NCI-H2107 (cell line): ENCODE results near the gene EBF3.

ENCODE experiments used
- DNase-seq: peaks from one replicate; lab custom pipeline; 2025; lab: John Stamatoyannopoulos, UW

The EBF3 gene

GRCh38 chr10:129836253-129836652, 127.8 kb downstream of the EBF3 start:
- no peak for DNase-seq

DNA sequence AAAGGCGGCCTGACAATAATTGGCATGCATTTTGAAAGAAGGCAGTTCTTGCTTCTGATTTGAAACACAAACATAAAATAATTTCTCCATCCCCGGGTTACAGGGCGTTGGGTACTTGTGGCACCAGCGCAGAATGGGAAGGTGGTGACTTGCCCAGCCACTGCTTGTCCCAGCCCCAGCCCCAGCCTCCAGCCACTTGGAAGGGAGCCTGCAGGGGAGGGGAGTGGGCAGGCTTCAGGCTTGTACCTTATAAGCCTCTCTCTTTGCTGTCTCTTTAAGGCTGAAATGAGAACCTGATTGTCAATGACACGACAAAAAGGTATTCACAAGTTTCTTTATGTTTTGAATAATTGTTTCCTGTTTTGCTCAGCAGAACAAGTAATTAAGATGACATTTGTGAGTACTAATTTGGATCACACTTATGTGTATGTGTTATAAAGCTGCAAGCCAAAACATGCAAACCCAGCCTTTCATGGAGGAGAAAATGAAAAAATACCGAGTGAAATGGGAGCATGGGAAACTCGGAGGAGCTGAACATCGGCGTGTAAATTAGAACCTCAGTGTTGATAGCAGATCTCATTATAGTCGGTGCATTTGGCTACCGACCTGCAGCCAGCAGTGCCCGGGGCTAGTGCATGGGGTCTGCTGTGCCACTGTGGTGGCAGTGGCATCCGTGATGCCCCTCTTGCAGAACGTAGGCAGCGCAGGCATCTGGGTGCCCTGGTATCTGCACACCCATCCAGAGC, 129.9 kb downstream of the EBF3 start:
- DNase-seq = no peak

DNA sequence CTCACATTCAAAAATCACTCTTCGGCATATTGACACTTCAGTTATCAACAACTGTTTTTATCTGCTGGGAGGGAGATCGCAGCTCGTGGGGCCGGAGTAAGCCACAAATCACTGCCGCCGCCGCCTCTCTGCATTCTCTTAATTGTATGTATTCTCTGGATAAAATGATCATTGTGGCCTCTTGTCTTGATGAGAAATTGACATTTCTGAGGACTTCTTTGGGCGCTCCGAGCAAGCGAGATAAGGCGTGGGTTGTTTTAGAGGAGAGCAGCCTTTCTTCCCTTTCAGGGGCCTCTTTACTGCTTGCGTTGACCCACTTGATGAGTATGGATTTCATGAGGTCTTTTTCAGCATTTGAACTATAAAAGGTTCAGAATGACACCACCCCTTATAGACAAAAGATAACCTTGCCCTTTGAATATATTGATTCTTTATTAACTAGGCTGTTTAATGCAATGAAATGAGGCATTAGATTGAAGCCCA, 130.6 kb downstream of the EBF3 start:
- no peak for DNase-seq

- no peak for DNase-seq
These were observed 131.3 kb downstream of the EBF3 start for GRCh38 chr10:129832573-129833467.

DNA sequence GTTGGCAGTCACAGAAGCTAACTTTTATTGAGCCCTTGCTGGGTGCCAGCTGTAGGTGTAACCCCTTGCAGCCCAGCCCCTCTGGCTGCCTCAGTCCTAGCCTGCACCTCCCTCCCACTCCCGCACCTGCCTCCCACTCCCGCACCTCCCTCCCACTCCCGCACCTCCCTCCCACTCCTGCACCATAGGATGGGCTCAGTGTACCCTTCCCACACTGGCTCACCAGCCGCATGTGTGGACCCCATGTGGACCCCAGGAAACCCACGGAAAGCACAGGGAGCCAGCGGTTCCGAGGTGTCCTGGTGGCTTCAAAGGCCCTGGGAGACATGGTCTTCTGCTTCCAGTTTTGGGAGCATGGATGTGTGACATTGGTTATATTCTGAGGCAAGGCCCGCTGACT, 132.9 kb downstream of the EBF3 start:
- DNase-seq = no peak

DNA sequence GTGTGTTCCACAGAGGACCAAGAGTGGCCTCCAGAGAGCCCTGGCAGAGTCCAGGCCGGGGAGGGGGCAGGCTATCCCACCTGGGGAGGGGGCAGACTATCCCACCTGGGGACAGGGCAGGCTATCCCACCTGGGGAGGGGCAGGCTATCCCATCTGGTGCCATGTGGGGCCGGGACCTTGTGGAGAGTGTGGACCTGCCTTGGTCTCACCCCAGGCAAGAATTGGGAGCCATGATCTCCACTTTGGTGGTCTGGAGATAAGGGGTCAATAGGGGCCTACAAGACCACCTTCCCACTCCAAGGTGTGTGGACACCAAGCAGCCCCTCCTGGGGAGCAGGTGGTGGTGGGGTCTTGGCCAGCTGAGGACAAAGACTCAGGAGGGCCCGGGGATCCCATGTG, 138.2 kb downstream of the EBF3 start:
- DNase-seq = no peak

DNA sequence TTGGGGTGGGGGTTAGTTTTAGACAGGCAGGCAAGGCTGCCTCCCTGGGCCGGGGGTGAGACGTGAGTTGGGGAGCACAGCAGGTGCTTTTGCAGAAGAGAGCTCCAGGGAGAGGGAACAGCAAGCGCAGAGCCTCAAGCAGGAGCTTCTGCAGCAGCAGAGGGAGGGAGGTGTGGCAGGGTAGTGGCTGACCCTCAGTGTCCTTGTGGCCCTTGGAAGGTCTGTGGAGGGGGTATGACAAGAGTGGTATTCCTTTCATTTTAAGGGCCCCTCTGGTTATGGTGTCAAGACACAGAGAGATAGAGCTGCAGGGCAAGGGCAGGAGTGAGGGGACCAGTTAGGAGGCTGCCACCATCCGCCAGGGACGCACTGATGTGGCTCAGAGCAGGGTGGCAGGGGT, 138.9 kb downstream of the EBF3 start:
- DNase-seq = no peak

DNA sequence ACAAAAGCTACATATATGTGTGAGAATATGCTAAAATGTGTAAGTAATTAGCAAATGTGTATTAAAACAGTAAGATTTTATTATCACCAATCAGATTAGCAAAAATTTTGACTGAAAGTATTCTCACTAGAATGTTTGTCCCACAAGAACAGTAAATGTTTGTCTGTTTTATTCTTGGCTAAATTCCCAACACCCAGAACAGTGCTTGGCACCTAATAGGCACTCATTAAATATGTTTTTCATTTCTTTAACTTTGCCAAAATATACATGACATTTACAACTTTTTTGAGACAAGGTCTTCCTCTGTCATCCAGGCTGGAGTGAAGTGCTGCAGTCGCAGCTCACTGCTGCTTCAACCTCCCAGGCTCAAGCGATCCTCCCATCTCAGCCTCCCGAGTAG, 143.6 kb downstream of the EBF3 start:
- no peak for DNase-seq

GRCh38 chr10:129816656-129817045, 147.4 kb downstream of the EBF3 start:
- no peak for DNase-seq

DNA sequence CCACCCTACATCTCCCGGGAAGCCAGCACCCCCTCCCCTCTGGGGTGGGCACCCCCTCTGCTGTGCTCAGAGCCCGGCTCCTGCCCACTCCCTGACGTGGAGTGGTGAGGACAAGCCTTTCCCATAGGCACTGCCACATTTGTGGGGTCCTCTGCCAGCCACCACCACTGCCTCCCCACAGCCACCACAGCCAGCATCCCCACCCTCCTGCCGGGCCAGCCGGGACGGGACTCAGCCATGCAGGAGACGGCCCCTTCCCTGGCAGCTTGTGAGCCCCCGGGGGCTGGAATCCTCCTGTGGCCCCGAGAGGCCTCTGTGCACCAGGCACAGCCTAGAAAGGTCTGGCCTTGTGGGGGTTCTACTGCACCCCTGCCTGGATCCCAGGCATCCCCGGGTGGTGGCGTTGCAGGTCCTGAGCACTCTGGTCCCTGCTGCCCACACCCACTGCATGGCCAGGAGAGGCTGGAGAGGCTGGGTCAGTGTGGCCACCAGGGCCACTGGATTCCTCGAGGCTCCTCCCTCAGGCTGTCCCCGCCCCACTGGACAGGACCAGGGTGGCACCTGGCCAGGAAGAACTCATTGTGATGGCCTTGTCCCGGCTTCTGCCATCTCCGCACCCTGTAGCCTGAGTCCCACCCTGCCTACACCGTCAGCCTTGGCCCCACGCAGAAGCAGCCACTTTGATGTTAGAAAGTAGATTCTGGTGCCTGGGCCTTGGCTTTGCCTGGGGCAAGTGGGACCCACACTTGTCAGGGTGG, 148.0 kb downstream of the EBF3 start:
- DNase-seq = no peak

DNA sequence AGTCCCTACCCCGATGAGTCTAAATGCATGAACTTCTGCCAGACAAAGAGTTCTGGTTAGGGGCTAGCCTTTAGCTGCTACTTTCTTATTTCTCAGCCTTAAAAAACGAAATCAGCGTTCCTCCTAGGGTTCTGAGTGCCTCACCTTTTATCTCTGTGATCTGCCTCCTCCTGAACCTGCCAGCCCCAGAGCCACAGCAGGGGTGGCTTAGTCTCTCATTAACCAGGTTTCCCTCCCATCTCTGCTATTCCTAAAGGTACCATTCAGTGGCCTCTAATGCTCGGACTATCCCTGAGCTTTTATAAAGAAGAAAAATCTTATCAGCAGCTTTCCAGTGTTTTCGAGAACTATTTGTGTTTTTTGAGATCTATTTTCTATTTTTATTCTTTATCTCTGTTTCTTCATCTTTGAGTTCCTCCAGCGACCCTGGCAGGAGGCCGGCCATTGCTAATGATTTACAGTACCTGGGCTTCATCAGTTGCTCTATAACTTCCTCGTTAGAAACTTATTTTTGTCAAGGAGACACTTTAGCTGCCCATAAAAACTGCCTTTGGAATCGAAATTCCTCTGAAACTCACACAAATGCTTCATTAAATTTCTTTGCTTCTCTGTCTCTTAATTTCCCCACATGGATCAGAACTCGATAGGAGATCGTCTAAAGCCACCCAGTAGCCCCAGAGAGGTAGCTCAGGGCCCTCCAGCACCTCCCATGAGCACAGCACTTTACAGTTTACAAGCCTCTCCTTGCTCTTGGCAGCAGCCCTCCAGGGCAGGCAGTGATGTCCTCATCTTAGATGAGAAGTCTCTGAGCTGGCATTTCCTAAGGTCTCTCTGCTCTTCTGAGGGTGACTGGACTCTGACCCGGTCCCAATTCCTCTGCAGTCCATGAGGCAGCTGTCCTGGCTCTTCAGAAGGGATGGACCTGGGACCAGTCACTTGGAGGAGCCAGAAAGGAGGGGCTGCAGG, 149.1 kb downstream of the EBF3 start:
- DNase-seq = no peak

DNA sequence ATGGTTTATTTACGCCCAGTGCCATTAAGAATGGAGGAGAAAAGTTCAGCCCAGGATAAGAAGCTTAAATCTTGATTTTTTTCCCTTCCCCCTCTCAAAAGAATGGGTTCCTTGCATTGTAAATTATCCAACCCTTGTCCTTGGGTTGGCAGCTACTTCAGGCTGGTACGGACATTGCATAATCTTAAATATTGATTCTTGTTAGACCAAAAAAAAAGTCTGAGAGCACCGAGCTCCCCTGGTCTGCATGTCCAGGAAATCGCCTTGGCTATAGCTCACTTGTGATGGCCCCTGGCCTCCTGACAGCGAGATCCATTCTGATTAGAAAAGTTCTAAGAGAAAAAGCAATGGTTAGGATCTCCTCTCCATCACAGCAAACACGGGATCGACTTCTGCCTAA, 151.7 kb downstream of the EBF3 start:
- no peak for DNase-seq

- DNase-seq = no peak
These were observed 152.9 kb downstream of the EBF3 start for GRCh38 chr10:129811208-129811607.

- no peak for DNase-seq
These were observed 154.2 kb downstream of the EBF3 start for GRCh38 chr10:129809841-129810240.

- DNase-seq = no peak
These were observed 154.6 kb downstream of the EBF3 start for GRCh38 chr10:129809431-129809830.

GRCh38 chr10:129808092-129808983, 155.7 kb downstream of the EBF3 start:
- DNase-seq = no peak

DNA sequence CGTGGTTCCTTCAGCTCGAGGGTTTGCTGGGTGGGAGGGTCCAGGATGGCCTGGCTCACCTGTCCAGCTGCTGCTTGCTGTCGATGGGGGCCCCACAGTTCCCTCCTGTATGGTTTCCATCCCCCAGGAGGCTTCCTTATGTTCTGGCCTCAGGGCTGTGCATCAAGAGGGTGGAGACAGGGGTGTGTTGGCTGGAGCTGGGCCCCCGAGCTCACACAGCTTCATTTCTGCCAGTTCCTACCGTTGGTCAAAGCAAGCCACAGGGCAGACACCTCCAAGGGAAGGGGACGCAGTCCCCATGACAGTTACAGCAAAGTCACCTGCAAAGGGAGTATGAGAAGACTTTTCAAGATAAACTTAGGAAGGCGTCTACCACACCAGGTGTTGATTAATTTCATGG, 156.9 kb downstream of the EBF3 start:
- DNase-seq = no peak

- no peak for DNase-seq
These were observed 163.2 kb downstream of the EBF3 start for GRCh38 chr10:129800796-129801340.

DNA sequence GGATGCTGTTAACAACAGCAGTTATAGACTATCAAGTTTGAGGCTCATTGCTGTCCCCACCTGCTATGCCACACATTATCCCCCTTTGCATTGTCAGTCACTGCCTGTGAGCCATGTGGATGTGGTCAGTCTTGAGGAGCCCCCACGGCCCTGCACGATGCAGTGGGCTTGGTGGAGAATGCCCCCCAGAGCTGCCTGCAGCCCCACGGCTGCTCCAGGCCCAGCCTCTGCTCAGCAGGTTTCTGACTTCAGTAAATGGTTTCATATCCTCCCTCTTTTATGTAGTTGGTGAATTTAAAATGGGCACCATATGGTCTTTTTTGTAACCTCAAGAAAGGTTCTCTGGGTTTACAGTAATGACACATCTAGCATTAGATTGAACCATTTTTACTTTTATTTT, 164.1 kb downstream of the EBF3 start:
- DNase-seq = no peak
